Keratinocyte (primary cell): Measurements from ENCODE around the gene SPAG6.

Experiments used
- CTCF ChIP-seq, 3 experiments: IDR thresholded peaks in 1 of 3; conservative IDR thresholded peaks in 1 of 3; optimal IDR thresholded peaks in 1 of 3; 2 replicates in 2 of 3; 3 replicates in 1 of 3; pipeline versions ENCODE3 to v1.5.1; 2011; ENCODE audit warnings: low read length in 3 of 3, mild to moderate bottlenecking in 3 of 3, moderate library complexity in 2 of 3, control low read depth in 1 of 3, inconsistent platforms in 1 of 3; ENCODE audit not compliant: insufficient read depth in 2 of 3; ENCODE audit errors: extremely low read depth in 1 of 3
- EZH2 ChIP-seq: IDR thresholded peaks from one replicate; pipeline ENCODE4 v1.6.1; 2012; ENCODE audit warnings: inconsistent platforms, mild to moderate bottlenecking, low read length, moderate library complexity

- TF ChIP-seq CTCF (optimal IDR thresholded peaks at IDR 0.05 in 1 of 3, IDR thresholded peaks at IDR 0.05 in 1 of 3, conservative IDR thresholded peaks at IDR 0.05 in 1 of 3; ENCODE audit: extremely low read depth in 1 of 3, insufficient read depth in 2 of 3, low read length in 3 of 3) = no peak
- TF ChIP-seq EZH2 = no peak
These were observed 65.1 kb downstream of the SPAG6 start for GRCh38 chr10:22410394-22410793.
